SK-N-SH (cell line): Measurements from ENCODE around the gene RIMS4.

Experiments
- EZH2phosphoT487 ChIP-seq: fragments of 200-600 bp; sonication (generic); IDR thresholded peaks from 2 replicates; pipeline ENCODE4 v1.6.1; 2017; ENCODE audit warnings: low read depth, mixed run types, mild to moderate bottlenecking, antibody characterized with exemption, moderate library complexity, borderline replicate concordance
- JUND ChIP-seq: IDR thresholded peaks from 2 replicates; pipeline ENCODE4 v1.4.0; 2012
- MEF2A ChIP-seq: IDR thresholded peaks from 2 replicates; pipeline ENCODE4 v1.4.0; 2012; ENCODE audit warnings: low read depth, borderline replicate concordance
- TF ChIP-seq, protein P1 (sequence below): fragments of 200-600 bp; sonication (generic); IDR thresholded peaks from 2 replicates; pipeline ENCODE4 v1.6.1; 2017; ENCODE audit warnings: antibody characterized with exemption, mild to moderate bottlenecking, moderate library complexity
- TF ChIP-seq, protein P2 (sequence below): IDR thresholded peaks from 2 replicates; pipeline ENCODE4 v1.6.1; 2012; ENCODE audit warnings: mild to moderate bottlenecking, low read depth, low read length, moderate library complexity

DNA sequence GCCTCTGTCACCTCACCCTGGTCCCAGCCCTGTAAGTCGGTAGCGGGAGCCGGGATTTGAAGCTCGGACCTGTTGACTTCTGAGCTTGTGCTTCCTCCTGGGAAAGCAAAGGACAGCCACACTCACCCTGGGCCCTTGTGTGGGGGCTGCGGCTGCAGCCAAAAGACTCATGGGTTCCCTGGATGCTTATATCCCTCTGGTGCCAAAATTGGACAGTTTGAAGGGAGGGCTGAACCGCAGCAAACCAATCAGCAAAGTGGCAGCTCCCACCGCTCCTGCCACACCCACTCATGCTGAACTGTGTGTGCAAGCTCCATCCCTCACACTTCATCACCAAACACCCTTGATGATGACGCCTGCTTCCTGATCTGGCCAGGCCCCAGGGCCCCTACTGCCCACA lies 99.1 kb downstream of the RIMS4 start:
- TF ChIP-seq EZH2phosphoT487, result no peak
- TF ChIP-seq, protein P1, sequence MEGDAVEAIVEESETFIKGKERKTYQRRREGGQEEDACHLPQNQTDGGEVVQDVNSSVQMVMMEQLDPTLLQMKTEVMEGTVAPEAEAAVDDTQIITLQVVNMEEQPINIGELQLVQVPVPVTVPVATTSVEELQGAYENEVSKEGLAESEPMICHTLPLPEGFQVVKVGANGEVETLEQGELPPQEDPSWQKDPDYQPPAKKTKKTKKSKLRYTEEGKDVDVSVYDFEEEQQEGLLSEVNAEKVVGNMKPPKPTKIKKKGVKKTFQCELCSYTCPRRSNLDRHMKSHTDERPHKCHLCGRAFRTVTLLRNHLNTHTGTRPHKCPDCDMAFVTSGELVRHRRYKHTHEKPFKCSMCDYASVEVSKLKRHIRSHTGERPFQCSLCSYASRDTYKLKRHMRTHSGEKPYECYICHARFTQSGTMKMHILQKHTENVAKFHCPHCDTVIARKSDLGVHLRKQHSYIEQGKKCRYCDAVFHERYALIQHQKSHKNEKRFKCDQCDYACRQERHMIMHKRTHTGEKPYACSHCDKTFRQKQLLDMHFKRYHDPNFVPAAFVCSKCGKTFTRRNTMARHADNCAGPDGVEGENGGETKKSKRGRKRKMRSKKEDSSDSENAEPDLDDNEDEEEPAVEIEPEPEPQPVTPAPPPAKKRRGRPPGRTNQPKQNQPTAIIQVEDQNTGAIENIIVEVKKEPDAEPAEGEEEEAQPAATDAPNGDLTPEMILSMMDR, result no peak
- TF ChIP-seq, protein P2, sequence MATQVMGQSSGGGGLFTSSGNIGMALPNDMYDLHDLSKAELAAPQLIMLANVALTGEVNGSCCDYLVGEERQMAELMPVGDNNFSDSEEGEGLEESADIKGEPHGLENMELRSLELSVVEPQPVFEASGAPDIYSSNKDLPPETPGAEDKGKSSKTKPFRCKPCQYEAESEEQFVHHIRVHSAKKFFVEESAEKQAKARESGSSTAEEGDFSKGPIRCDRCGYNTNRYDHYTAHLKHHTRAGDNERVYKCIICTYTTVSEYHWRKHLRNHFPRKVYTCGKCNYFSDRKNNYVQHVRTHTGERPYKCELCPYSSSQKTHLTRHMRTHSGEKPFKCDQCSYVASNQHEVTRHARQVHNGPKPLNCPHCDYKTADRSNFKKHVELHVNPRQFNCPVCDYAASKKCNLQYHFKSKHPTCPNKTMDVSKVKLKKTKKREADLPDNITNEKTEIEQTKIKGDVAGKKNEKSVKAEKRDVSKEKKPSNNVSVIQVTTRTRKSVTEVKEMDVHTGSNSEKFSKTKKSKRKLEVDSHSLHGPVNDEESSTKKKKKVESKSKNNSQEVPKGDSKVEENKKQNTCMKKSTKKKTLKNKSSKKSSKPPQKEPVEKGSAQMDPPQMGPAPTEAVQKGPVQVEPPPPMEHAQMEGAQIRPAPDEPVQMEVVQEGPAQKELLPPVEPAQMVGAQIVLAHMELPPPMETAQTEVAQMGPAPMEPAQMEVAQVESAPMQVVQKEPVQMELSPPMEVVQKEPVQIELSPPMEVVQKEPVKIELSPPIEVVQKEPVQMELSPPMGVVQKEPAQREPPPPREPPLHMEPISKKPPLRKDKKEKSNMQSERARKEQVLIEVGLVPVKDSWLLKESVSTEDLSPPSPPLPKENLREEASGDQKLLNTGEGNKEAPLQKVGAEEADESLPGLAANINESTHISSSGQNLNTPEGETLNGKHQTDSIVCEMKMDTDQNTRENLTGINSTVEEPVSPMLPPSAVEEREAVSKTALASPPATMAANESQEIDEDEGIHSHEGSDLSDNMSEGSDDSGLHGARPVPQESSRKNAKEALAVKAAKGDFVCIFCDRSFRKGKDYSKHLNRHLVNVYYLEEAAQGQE, result no peak
- TF ChIP-seq MEF2A, result no peak
- no peak for TF ChIP-seq JUND
